K562 (cell line): ENCODE results near the gene NBEAL2. TPM values are rescaled to one million over a fixed set of nuclear protein-coding genes. Genes with fewer than 3 reads are reported as not detected.

Experiments
- ATAC-seq: fragments of 200-7000 bp; cut with Tn5 transposase; 3 replicates; pipeline ENCODE4 v1.9.1; 2020; ENCODE audit warnings: moderate library complexity
- BruUV-seq: library from RNA; stranded (reverse); fragments of 400-500 nt; replicated peaks from 2 replicates; lab custom pipeline; 2021; lab: Mats Ljungman, UMichigan
- CTCF ChIA-PET: fragments of 300-600 bp; formaldehyde crosslinking; extraction: SDS; loops from one replicate; lab custom pipeline; 2021; ENCODE audit warnings: low intra/inter-chr PET ratio; lab: Yijun Ruan, JAX
- POLR2A ChIA-PET: fragments of 300-600, 350-650 bp; sonication (Branson Sonifier 250); formaldehyde crosslinking; extraction: SDS; loops from one replicate; lab custom pipeline; 2021; ENCODE audit warnings: antibody characterized with exemption, inconsistent platforms; lab: Yijun Ruan, JAX
- DNase-seq, 4 experiments: peaks; one replicate each; pipeline versions ENCODE4 v3.0.0 to v3.0.0-alpha.2; 2011 to 2018; ENCODE audit warnings: low spot score in 3 of 4, mixed read lengths in 3 of 4; ENCODE audit errors: extremely low read depth in 1 of 4
- FAIRE-seq: peaks from 2 replicates; lab custom pipeline; 2011; peaks lifted over from hg19 to GRCh38; lab: Jason Lieb, UNC
- H2AFZ ChIP-seq: 2 replicates; pipeline ENCODE4 v1.6.0; 2011; ENCODE audit warnings: low read depth, low read length, control low read depth, inconsistent platforms
- H3K27ac ChIP-seq: fragments of 200-600 bp; 3 replicates; pipeline ENCODE4 v1.8.0; 2011; ENCODE audit warnings: low read depth, mild to moderate bottlenecking, control low read depth, inconsistent platforms, low read length, moderate library complexity, mixed read lengths; ENCODE audit errors: extremely low read depth
- H3K27me3 ChIP-seq, 2 experiments: fragments of 300-600 bp in 1 of 2; 2 replicates in 1 of 2; 3 replicates in 1 of 2; pipeline versions ENCODE4 v1.6.0 to v1.8.0; 2011; ENCODE audit warnings: inconsistent platforms in 2 of 2, low read length in 2 of 2, mild to moderate bottlenecking in 1 of 2, mixed read lengths in 1 of 2, moderate library complexity in 1 of 2; ENCODE audit not compliant: control insufficient read depth in 2 of 2, insufficient read depth in 2 of 2
- H3K36me3 ChIP-seq: fragments of 300-600 bp; 3 replicates; pipeline ENCODE4 v1.8.0; 2011; ENCODE audit warnings: mild to moderate bottlenecking, low read length, inconsistent platforms; ENCODE audit not compliant: control insufficient read depth, insufficient read depth
- H3K4me1 ChIP-seq, 2 experiments: fragments of 200-600 bp in 1 of 2; replicated peaks in 1 of 2; 2 replicates in 1 of 2; 3 replicates in 1 of 2; pipeline versions ENCODE4 v1.5.1 to v1.8.0; 2011; ENCODE audit warnings: inconsistent platforms in 2 of 2, low read length in 2 of 2, mild to moderate bottlenecking in 1 of 2, mixed read lengths in 1 of 2, moderate library complexity in 1 of 2; ENCODE audit not compliant: control insufficient read depth in 2 of 2, insufficient read depth in 2 of 2
- H3K4me2 ChIP-seq: 2 replicates; pipeline ENCODE4 v1.6.1; 2011; ENCODE audit warnings: low read length, control low read depth, inconsistent platforms, mixed read lengths; ENCODE audit not compliant: insufficient read depth
- H3K4me3 ChIP-seq: fragments of 200-600 bp; sonication (generic), shearing (Covaris generic); 2 replicates; pipeline ENCODE4 v1.5.1; 2016; ENCODE audit warnings: control low read depth, inconsistent platforms
- H3K79me2 ChIP-seq: fragments of 200-600 bp; 3 replicates; pipeline ENCODE4 v1.8.0; 2011; ENCODE audit warnings: low read length, inconsistent platforms; ENCODE audit not compliant: control insufficient read depth, insufficient read depth
- H3K9ac ChIP-seq, 2 experiments: 2 replicates each; pipeline versions ENCODE4 v1.6.0 to v1.6.1; 2011; ENCODE audit warnings: low read depth in 2 of 2, low read length in 2 of 2, control low read depth in 1 of 2, inconsistent platforms in 1 of 2, mild to moderate bottlenecking in 1 of 2, mixed read lengths in 1 of 2; ENCODE audit not compliant: insufficient read depth in 1 of 2
- H3K9me1 ChIP-seq: one replicate; pipeline ENCODE4 v1.6.0; 2011; ENCODE audit warnings: inconsistent platforms, mild to moderate bottlenecking, low read length, moderate library complexity; ENCODE audit not compliant: control insufficient read depth, insufficient read depth
- H3K9me3 ChIP-seq: replicated peaks from 2 replicates; pipeline ENCODE4 v1.5.1; 2011; ENCODE audit warnings: low read depth, low read length, inconsistent platforms; ENCODE audit not compliant: control insufficient read depth, insufficient read depth
- H4K20me1 ChIP-seq: replicated peaks from 2 replicates; pipeline ENCODE4 v1.6.1; 2011; ENCODE audit warnings: low read length, inconsistent platforms, mixed read lengths; ENCODE audit not compliant: control insufficient read depth, insufficient read depth
- HNRNPK ChIP-seq: fragments of 200-400 bp; formaldehyde crosslinking; IDR thresholded peaks from one replicate; pipeline ENCODE4 v1.6.1; 2018; ENCODE audit warnings: mild to moderate bottlenecking, low read depth, low read length; ENCODE audit not compliant: poor library complexity, severe bottlenecking
- ILF3 ChIP-seq: fragments of 450-650 bp; IDR thresholded peaks from 2 replicates; pipeline ENCODE4 v1.6.1; 2018; ENCODE audit warnings: antibody characterized with exemption, mild to moderate bottlenecking, moderate library complexity, borderline replicate concordance
- JUN ChIP-seq, 2 experiments: sonication (generic) in 1 of 2; formaldehyde crosslinking in 1 of 2; IDR thresholded peaks; 2 replicates each; pipeline versions ENCODE4 v1.6.1 to v1.8.0; 2012 to 2022; ENCODE audit warnings: borderline replicate concordance in 2 of 2, mild to moderate bottlenecking in 2 of 2, improper control_type of control experiment in 1 of 2, low read depth in 1 of 2, low read length in 1 of 2, missing genetic modification reagents in 1 of 2
- NONO ChIP-seq, 2 experiments: fragments of 200-400 bp in 1 of 2; fragments of 450-650 bp in 1 of 2; formaldehyde crosslinking in 1 of 2; IDR thresholded peaks; 2 replicates each; pipeline ENCODE4 v1.6.1; 2017; ENCODE audit warnings: low read depth in 2 of 2, mild to moderate bottlenecking in 2 of 2, moderate library complexity in 2 of 2, low read length in 1 of 2
- PHTF2 ChIP-seq: fragments of 250-450 bp; sonication (Bioruptor Pico); IDR thresholded peaks from 2 replicates; pipeline ENCODE4 v1.5.0; 2021; ENCODE audit warnings: mild to moderate bottlenecking
- ZBED1 ChIP-seq: IDR thresholded peaks from 2 replicates; pipeline ENCODE4 v1.6.1; 2014
- ZNF274 ChIP-seq: IDR thresholded peaks from 2 replicates; pipeline ENCODE4 v1.6.1; 2011; ENCODE audit warnings: low read depth, mild to moderate bottlenecking, low read length, moderate library complexity, borderline replicate concordance
- WGBS: fragments of 100-300 bp; shearing (Covaris generic); methylation state at CpG from one replicate; pipeline ENCODE4 v1.1.6; 2016; ENCODE audit warnings: low coverage, mixed read lengths; ENCODE audit not compliant: insufficient coverage; ENCODE audit errors: missing lambda C conversion rate; 5-methylcytosine and 5-hydroxymethylcytosine counted together
- in situ Hi-C: fragments of 300-500 bp; cut with MboI; formaldehyde crosslinking; loops from 4 replicates; pipeline ENCODE4 v1.15.0; 2018; ENCODE audit warnings: inconsistent platforms, mixed read lengths
- intact Hi-C: fragments of 100-400 bp; cut with micrococcal nuclease; formaldehyde crosslinking; loops from 2 replicates; pipeline ENCODE4 v1.14.2; 2022
- polyA plus RNA-seq, 8 experiments: library from polyadenylated mRNA; depleted of rRNA in 4 of 8; stranded (reverse) in 5 of 8; unstranded in 3 of 8; fragments of >200 nt; fragmentation: Nextera tagmentation in 2 of 8; fragmentation: Illumina TruSeq in 1 of 8; extraction: Ambion mirVana in 2 of 8; extraction: Trizol in 1 of 8; gene quantifications; 2 replicates each; pipeline versions ENCODE4 v1.2.1 to v1.2.3, GENCODE V29; 2011 to 2014; ENCODE audit warnings: inconsistent platforms in 1 of 8, missing spikeins in 1 of 8
- total RNA-seq, 7 experiments: library from RNA; depleted of rRNA in 6 of 7; stranded (reverse); fragments of >200 nt in 6 of 7; fragmentation: Illumina TruSeq in 2 of 7; extraction: Trizol in 2 of 7; gene quantifications; 2 replicates each; pipeline versions ENCODE4 v1.2.1 to v1.2.3, GENCODE V29; 2011 to 2021; ENCODE audit warnings: low replicate concordance in 1 of 7
- TF ChIP-seq, protein P1 (sequence below): fragments of 250-450 bp; sonication (Bioruptor Pico); IDR thresholded peaks from 2 replicates; pipeline ENCODE4 v1.5.0; 2021
- TF ChIP-seq, protein P2 (sequence below): fragments of 450-650 bp; IDR thresholded peaks from 2 replicates; pipeline ENCODE4 v1.6.1; 2014; ENCODE audit warnings: low read depth, mild to moderate bottlenecking, moderate library complexity, borderline replicate concordance

Gene NBEAL2
- total and polyA plus RNA-seq, 9 of the 15 experiments (the other 6 are each of a cell fraction or from before 2014, with no cell fraction given) = 0.06 to 114 (median 29.6) TPM

DNA sequence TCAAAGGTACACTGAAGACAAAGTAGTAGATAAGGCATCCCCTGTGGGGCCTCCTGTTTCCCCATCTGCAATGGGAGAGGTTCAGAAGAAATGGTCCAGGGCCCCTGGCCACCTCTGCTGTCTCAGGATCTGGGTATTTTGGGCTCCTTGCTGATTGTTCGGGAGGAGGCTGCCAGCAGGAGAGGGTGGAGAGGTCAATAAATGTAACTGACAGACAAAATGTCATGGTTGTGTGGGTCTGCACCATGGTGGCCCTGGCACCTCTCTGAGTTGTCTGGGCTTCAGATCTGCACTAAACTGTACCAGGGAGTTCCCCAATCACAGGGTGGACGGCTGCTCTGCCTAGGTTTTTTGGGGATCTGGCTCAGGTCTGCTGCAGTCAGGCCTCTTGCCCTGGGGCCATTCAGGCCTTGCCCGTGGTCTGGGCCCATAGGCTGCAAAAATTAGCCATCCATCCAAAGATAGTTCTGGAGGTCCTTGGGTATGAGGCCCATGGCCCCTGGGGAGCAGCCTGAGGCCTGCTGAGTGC is 7.4 kb downstream of the NBEAL2 start:
- ChIA-PET CTCF (interaction anchor here (0.6 kb wide), 1 partner anchor 292 kb away, joined by 3 read pairs; no protein-coding TSS in a partner anchor), POLR2A (interaction anchor here (0.6 to 2.9 kb wide), 18 partner anchors 9 to 586 kb away, joined by 3 to 35 read pairs (median 5); partner anchors contain the start of genes CCDC12, NBEAL2 and PTPN23)
- BruUV-seq = no TSS peak
- peak overlapping the region; percentile 95 to 96 for H3K9ac ChIP-seq
- no peaks in the 10 kb centered on the region for H3K9me3 ChIP-seq
- peaks cover 34 to 68% of the 10 kb centered on the region in 2 experiments for H3K4me1 ChIP-seq
- no peak for ATAC-seq
- H3K4me3 ChIP-seq = peak overlapping the region; percentile 46; the same call in 1 of the 2 replicates
- peak overlapping the region; percentile 99 for H3K4me2 ChIP-seq
- H3K27ac ChIP-seq = peak overlapping the region; percentile 99
- peaks cover 51% of the 10 kb centered on the region for H3K79me2 ChIP-seq
- H3K27me3 ChIP-seq = no peaks in the 10 kb centered on the region
- DNase-seq = no peak
- peaks cover 32% of the 10 kb centered on the region for H3K36me3 ChIP-seq
- WGBS = 22% methylated on average over 3 of the region's 3 CpGs
- intact Hi-C loops (loop anchor here (1.0 kb wide), 2 partner anchors 8 to 39 kb away; partner anchors contain the start of gene NBEAL2), in situ Hi-C loops (no loop called here)
- no peaks in the 10 kb centered on the region for H4K20me1 ChIP-seq
- FAIRE-seq = no peak
- no peak overlapping the region; the same call in 1 of the 2 replicates for H2AFZ ChIP-seq
- H3K9me1 ChIP-seq = peaks cover 5% of the 10 kb centered on the region
- TF ChIP-seq, protein P1, sequence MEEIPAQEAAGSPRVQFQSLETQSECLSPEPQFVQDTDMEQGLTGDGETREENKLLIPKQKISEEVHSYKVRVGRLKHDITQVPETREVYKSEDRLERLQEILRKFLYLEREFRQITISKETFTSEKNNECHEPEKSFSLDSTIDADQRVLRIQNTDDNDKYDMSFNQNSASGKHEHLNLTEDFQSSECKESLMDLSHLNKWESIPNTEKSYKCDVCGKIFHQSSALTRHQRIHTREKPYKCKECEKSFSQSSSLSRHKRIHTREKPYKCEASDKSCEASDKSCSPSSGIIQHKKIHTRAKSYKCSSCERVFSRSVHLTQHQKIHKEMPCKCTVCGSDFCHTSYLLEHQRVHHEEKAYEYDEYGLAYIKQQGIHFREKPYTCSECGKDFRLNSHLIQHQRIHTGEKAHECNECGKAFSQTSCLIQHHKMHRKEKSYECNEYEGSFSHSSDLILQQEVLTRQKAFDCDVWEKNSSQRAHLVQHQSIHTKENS (CRISPR knock-in tag) = no peak
- TF ChIP-seq, protein P2, sequence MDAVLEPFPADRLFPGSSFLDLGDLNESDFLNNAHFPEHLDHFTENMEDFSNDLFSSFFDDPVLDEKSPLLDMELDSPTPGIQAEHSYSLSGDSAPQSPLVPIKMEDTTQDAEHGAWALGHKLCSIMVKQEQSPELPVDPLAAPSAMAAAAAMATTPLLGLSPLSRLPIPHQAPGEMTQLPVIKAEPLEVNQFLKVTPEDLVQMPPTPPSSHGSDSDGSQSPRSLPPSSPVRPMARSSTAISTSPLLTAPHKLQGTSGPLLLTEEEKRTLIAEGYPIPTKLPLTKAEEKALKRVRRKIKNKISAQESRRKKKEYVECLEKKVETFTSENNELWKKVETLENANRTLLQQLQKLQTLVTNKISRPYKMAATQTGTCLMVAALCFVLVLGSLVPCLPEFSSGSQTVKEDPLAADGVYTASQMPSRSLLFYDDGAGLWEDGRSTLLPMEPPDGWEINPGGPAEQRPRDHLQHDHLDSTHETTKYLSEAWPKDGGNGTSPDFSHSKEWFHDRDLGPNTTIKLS = no peak
- TF ChIP-seq JUN (IDR thresholded peaks at IDR 0.05; ENCODE audit: borderline replicate concordance, low read depth, low read length) (0 out of 2 replicates have a peak, but pooled peaks have one; percentile 7), JUN (CRISPR knock-in tag; IDR thresholded peaks at IDR 0.05; ENCODE audit: borderline replicate concordance) (no peak), NONO (IDR thresholded peaks at IDR 0.05; ENCODE audit: low read depth in 2 of 2, low read length in 1 of 2) (no peak), ILF3 (no peak), ZBED1 (no peak), ZNF274 (no peak), HNRNPK (no peak), PHTF2 (CRISPR knock-in tag) (no peak)
